Left ventricle myocardium inferior (tissue), 1 donor: ENCODE results near the gene ZNF142. TPM values are rescaled to one million over a fixed set of nuclear protein-coding genes. Genes with fewer than 3 reads are reported as not detected.

Experiments used
- DNase-seq: peaks from one replicate; pipeline ENCODE4 v3.0.0-alpha.2; 2020
- H3K27ac ChIP-seq: fragments of 200-600 bp; replicated peaks from 2 replicates; pipeline ENCODE4 v1.8.0; 2021
- H3K27me3 ChIP-seq: fragments of 200-600 bp; 2 replicates; pipeline ENCODE4 v1.8.0; 2021; ENCODE audit warnings: low read depth
- H3K36me3 ChIP-seq: fragments of 200-600 bp; 2 replicates; pipeline ENCODE4 v1.8.0; 2021
- H3K4me1 ChIP-seq: fragments of 200-600 bp; 2 replicates; pipeline ENCODE4 v1.8.0; 2021
- H3K4me3 ChIP-seq: fragments of 200-600 bp; 2 replicates; pipeline ENCODE4 v1.8.0; 2021; ENCODE audit warnings: mild to moderate bottlenecking, moderate library complexity
- H3K9me3 ChIP-seq: fragments of 200-600 bp; replicated peaks from 2 replicates; pipeline ENCODE4 v1.8.0; 2021
- CTCF ChIP-seq: fragments of 200-600 bp; IDR thresholded peaks from 2 replicates; pipeline ENCODE4 v1.8.0; 2021; ENCODE audit warnings: antibody characterized with exemption, mild to moderate bottlenecking, borderline replicate concordance
- intact Hi-C: fragments of 100-400 bp; cut with micrococcal nuclease; formaldehyde crosslinking; loops from one replicate; pipeline ENCODE4 v1.11.0; 2022
- total RNA-seq: library from RNA; stranded (reverse); fragmentation: NEBNext Ultra II Directional; extraction: Animal tissue kit (Norgen Biotek cat#: 25700); gene quantifications from one replicate; pipeline ENCODE4 v1.2.1, GENCODE V29; 2021
- donor health status: DM: no; HTN: yes; CAD: no; lungs with severe emphysema.

ZNF142 gene
- total RNA-seq, 1 donor from 2014 or later: 19.9 TPM

DNA sequence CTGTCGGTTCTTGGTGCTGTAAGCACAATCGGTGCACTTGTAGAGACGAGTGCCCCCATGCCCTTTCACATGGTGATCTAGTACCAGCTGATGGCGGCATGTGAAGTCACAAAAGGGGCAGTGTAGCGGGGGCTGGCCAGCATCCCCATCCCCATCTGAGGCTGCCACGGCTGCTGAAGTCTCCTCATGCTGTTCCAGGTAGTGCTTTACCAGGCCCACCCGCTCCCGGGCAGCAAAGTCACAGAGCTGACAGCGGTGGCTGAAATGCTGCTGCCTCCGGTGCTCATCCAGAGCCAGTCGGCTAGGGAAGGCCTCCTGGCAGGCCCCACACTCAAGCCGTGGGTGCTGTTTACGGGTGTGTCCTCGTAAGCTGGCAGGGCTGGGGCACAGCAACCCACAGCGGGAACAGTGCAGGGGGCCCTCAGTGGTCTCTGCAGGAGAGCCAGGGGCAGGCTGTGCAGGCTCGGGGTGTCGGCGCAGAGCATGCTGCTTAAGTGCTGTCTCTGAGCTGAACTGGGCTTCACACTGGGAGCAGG, 17.2 kb downstream of the ZNF142 start:
- TF ChIP-seq CTCF: no peak
- intact Hi-C loops: no loop called here
- DNase-seq: no peak
- Histone ChIP-seq H3K27ac (no peak overlapping the region), H3K4me3 (no peak overlapping the region), H3K27me3 (no peaks in the 10 kb centered on the region), H3K4me1 (no peaks in the 10 kb centered on the region), H3K9me3 (no peaks in the 10 kb centered on the region), H3K36me3 (peaks cover 94% of the 10 kb centered on the region)

GRCh38 chr2:218638372-218638771, 21.1 kb downstream of the ZNF142 start:
- Histone ChIP-seq H3K4me1 (no peaks in the 10 kb centered on the region), H3K4me3 (no peak overlapping the region), H3K27me3 (no peaks in the 10 kb centered on the region), H3K9me3 (no peaks in the 10 kb centered on the region), H3K27ac (no peak overlapping the region), H3K36me3 (peaks cover 97% of the 10 kb centered on the region)
- intact Hi-C loops: no loop called here
- TF ChIP-seq CTCF: no peak
- DNase-seq: no peak

DNA sequence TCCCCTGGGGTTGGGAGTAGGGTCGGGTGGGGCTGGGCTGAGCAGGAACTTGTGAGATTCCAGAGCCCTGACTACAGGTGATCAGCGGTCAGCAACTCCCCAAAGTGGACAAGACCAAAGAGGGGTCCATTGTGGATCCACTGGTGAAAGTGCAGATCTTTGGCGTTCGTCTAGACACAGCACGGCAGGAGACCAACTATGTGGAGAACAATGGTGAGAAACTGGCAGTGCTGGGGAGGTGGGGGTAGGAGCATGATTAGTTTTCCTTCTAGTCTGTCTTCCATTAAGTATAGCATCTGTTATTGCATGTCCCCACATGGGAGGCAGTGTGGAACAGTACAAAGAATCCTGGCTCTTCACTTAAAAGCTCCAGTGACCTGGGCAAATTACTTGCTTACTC, 23.7 kb downstream of the ZNF142 start:
- no peak overlapping the region for H3K4me3 ChIP-seq

DNA sequence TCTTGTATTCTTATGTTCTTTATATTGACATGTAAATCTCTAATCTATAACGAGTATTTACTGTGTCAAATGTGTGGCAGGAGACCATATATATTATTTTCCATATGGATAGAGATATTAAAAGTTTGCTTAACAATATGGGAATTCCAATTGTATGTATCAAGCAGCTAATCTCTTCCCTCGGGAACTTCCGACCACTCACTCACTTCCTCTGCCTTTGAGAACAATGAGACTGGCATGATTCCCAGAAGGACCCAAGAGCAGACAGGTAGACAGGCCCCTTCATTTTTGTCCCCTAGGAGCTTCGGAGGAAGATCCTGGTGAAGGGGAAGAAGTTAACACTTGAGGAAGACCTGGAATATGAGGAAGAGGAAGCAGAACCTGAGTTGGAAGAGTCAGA, 27.6 kb downstream of the ZNF142 start:
- peaks cover 36% of the 10 kb centered on the region for H3K36me3 ChIP-seq

More for the DNA sequence above, 23.7 kb downstream of the ZNF142 start:
- H3K9me3 ChIP-seq: no peaks in the 10 kb centered on the region
- no peak overlapping the region for H3K27ac ChIP-seq
- peaks cover 73% of the 10 kb centered on the region for H3K36me3 ChIP-seq
- no peak for DNase-seq
- intact Hi-C loops: no loop called here
- no peaks in the 10 kb centered on the region for H3K4me1 ChIP-seq
- no peak for TF ChIP-seq CTCF
- no peaks in the 10 kb centered on the region for H3K27me3 ChIP-seq

DNA sequence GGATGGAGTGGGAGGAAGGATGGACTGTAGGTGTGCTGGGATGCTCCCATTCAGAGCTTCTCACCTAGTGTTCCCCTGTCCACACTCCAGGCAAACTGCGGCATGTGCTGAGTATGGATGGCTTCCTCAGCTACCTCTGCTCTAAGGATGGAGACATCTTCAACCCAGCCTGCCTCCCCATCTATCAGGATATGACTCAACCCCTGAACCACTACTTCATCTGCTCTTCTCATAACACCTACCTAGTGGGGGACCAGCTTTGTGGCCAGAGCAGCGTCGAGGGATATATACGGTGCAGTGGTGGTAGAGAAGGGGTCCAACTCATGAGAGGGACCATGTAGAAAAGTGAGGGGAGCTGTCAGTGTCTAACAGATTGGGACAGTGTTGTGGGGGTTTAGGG, 31.5 kb downstream of the ZNF142 start:
- H3K36me3 ChIP-seq: no peaks in the 10 kb centered on the region
- no peak for TF ChIP-seq CTCF

More for the DNA sequence above, 27.6 kb downstream of the ZNF142 start:
- DNase-seq: no peak
- no peak for TF ChIP-seq CTCF
- peak overlapping the region; percentile 33 for H3K27ac ChIP-seq
- no peaks in the 10 kb centered on the region for H3K4me1 ChIP-seq
- H3K9me3 ChIP-seq: no peaks in the 10 kb centered on the region
- H3K4me3 ChIP-seq: no peak overlapping the region
- intact Hi-C loops: no loop called here
- no peaks in the 10 kb centered on the region for H3K27me3 ChIP-seq

More for the DNA sequence above, 31.5 kb downstream of the ZNF142 start:
- intact Hi-C loops: no loop called here
- DNase-seq: no peak
- H3K27ac ChIP-seq: no peak overlapping the region
- peaks cover under 1% of the 10 kb centered on the region for H3K4me1 ChIP-seq
- H3K9me3 ChIP-seq: no peaks in the 10 kb centered on the region
- no peaks in the 10 kb centered on the region for H3K27me3 ChIP-seq
- H3K4me3 ChIP-seq: no peak overlapping the region
